ENCODE results near the gene ADGB.
A peak's percentile ranks its signal among the peaks of the same experiment; 100 is the strongest.

Gene ADGB

DNA sequence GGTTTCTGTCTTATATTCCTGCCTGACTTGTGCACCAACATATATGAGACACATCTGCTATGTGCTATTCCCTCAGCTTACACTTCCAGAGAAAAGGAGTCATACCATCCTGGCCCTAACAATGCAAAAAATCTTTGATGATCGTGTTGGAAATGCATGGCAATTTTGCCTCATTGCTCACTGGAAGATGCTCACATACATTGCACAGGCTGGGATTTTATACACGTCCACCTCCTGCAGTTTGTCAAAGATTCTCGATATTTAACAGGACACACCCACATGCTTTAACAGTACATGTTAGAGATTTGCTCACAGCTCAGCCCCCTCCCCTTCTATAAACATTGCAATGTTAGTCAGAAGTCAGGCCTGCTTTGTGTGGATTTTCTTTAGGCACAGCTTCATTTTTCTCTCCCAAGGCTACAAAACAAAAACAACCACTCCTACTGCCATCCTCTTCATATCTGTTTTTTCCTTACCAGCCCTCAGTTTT lies 66.1 kb downstream of the ADGB start:
- DNase-seq, result no peak
- Histone ChIP-seq H3K27ac (ENCODE audit: insufficient read depth, low read length, poor library complexity, severe bottlenecking) (no peak overlapping the region), H3K9me3 (ENCODE audit: control insufficient read depth, low read length) (no peaks in the 10 kb centered on the region), H3K36me3 (ENCODE audit: control insufficient read depth, insufficient read depth, low read length) (no peaks in the 10 kb centered on the region), H3K4me1 (ENCODE audit: control insufficient read depth, insufficient read depth, low read length, poor library complexity, severe bottlenecking) (no peaks in the 10 kb centered on the region), H3K27me3 (replicated peaks; ENCODE audit: control insufficient read depth, insufficient read depth, low read length, poor library complexity, severe bottlenecking) (no peaks in the 10 kb centered on the region), H3K4me3 (ENCODE audit: insufficient read depth, low read depth, low read length, poor library complexity, severe bottlenecking) (no peak overlapping the region)

GRCh38 chr6:146666909-146667308 lies 68.1 kb downstream of the ADGB start:
- Histone ChIP-seq H3K4me1 (ENCODE audit: control insufficient read depth, insufficient read depth, low read length, poor library complexity, severe bottlenecking) (no peaks in the 10 kb centered on the region), H3K4me3 (ENCODE audit: insufficient read depth, low read depth, low read length, poor library complexity, severe bottlenecking) (no peak overlapping the region), H3K27ac (ENCODE audit: insufficient read depth, low read length, poor library complexity, severe bottlenecking) (no peak overlapping the region), H3K27me3 (replicated peaks; ENCODE audit: control insufficient read depth, insufficient read depth, low read length, poor library complexity, severe bottlenecking) (no peaks in the 10 kb centered on the region), H3K36me3 (ENCODE audit: control insufficient read depth, insufficient read depth, low read length) (no peaks in the 10 kb centered on the region), H3K9me3 (ENCODE audit: control insufficient read depth, low read length) (no peaks in the 10 kb centered on the region)
- no peak for DNase-seq

GRCh38 chr6:146670161-146670560 lies 71.4 kb downstream of the ADGB start:
- no peak overlapping the region for H3K27ac ChIP-seq (ENCODE audit: insufficient read depth, low read length, poor library complexity, severe bottlenecking)
- DNase-seq, result no peak
- H3K4me1 ChIP-seq (ENCODE audit: control insufficient read depth, insufficient read depth, low read length, poor library complexity, severe bottlenecking), result no peaks in the 10 kb centered on the region
- no peak overlapping the region for H3K4me3 ChIP-seq (ENCODE audit: insufficient read depth, low read depth, low read length, poor library complexity, severe bottlenecking)
- no peaks in the 10 kb centered on the region for H3K27me3 ChIP-seq (replicated peaks; ENCODE audit: control insufficient read depth, insufficient read depth, low read length, poor library complexity, severe bottlenecking)
- H3K36me3 ChIP-seq (ENCODE audit: control insufficient read depth, insufficient read depth, low read length), result no peaks in the 10 kb centered on the region
- H3K9me3 ChIP-seq (ENCODE audit: control insufficient read depth, low read length), result no peaks in the 10 kb centered on the region

- Histone ChIP-seq H3K27ac (ENCODE audit: insufficient read depth, low read length, poor library complexity, severe bottlenecking) (no peak overlapping the region), H3K4me1 (ENCODE audit: control insufficient read depth, insufficient read depth, low read length, poor library complexity, severe bottlenecking) (no peaks in the 10 kb centered on the region), H3K27me3 (replicated peaks; ENCODE audit: control insufficient read depth, insufficient read depth, low read length, poor library complexity, severe bottlenecking) (no peaks in the 10 kb centered on the region), H3K4me3 (ENCODE audit: insufficient read depth, low read depth, low read length, poor library complexity, severe bottlenecking) (no peak overlapping the region), H3K9me3 (ENCODE audit: control insufficient read depth, low read length) (no peaks in the 10 kb centered on the region), H3K36me3 (ENCODE audit: control insufficient read depth, insufficient read depth, low read length) (no peaks in the 10 kb centered on the region)
- DNase-seq, result no peak
Measured at GRCh38 chr6:146673069-146673468, 74.3 kb downstream of the ADGB start.

DNA sequence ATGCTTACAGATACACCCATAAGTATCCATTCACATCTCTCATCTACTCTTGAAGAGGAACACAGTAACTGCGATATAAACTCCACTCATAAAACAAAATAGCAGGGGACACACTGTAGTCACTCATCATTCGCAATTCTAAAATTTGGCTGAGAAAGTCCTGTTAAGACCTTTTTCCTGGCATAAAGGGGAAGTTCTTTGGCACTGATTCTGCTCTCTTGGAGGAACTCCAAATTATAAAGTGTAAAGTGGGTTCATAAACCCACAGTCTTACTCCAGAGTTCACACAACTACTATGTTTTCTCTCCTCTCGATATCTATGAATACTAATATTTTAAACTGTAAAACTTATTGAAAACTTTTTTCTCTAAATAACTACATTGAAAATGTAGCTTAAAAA lies 80.6 kb downstream of the ADGB start:
- Histone ChIP-seq H3K4me1 (ENCODE audit: control insufficient read depth, insufficient read depth, low read length, poor library complexity, severe bottlenecking) (no peaks in the 10 kb centered on the region), H3K36me3 (ENCODE audit: control insufficient read depth, insufficient read depth, low read length) (no peaks in the 10 kb centered on the region), H3K9me3 (ENCODE audit: control insufficient read depth, low read length) (no peaks in the 10 kb centered on the region), H3K4me3 (ENCODE audit: insufficient read depth, low read depth, low read length, poor library complexity, severe bottlenecking) (no peak overlapping the region), H3K27me3 (replicated peaks; ENCODE audit: control insufficient read depth, insufficient read depth, low read length, poor library complexity, severe bottlenecking) (no peaks in the 10 kb centered on the region), H3K27ac (ENCODE audit: insufficient read depth, low read length, poor library complexity, severe bottlenecking) (no peak overlapping the region)
- DNase-seq, result no peak

GRCh38 chr6:146682919-146683318 lies 84.1 kb downstream of the ADGB start:
- H3K9me3 ChIP-seq (ENCODE audit: control insufficient read depth, low read length), result no peaks in the 10 kb centered on the region
- no peak overlapping the region for H3K27ac ChIP-seq (ENCODE audit: insufficient read depth, low read length, poor library complexity, severe bottlenecking)
- no peaks in the 10 kb centered on the region for H3K4me1 ChIP-seq (ENCODE audit: control insufficient read depth, insufficient read depth, low read length, poor library complexity, severe bottlenecking)
- H3K4me3 ChIP-seq (ENCODE audit: insufficient read depth, low read depth, low read length, poor library complexity, severe bottlenecking), result no peak overlapping the region
- H3K36me3 ChIP-seq (ENCODE audit: control insufficient read depth, insufficient read depth, low read length), result no peaks in the 10 kb centered on the region
- no peak for DNase-seq
- no peaks in the 10 kb centered on the region for H3K27me3 ChIP-seq (replicated peaks; ENCODE audit: control insufficient read depth, insufficient read depth, low read length, poor library complexity, severe bottlenecking)

GRCh38 chr6:146689806-146690205 lies 91.0 kb downstream of the ADGB start:
- Histone ChIP-seq H3K9me3 (ENCODE audit: control insufficient read depth, low read length) (no peaks in the 10 kb centered on the region), H3K4me3 (ENCODE audit: insufficient read depth, low read depth, low read length, poor library complexity, severe bottlenecking) (no peak overlapping the region), H3K36me3 (ENCODE audit: control insufficient read depth, insufficient read depth, low read length) (no peaks in the 10 kb centered on the region), H3K4me1 (ENCODE audit: control insufficient read depth, insufficient read depth, low read length, poor library complexity, severe bottlenecking) (no peaks in the 10 kb centered on the region), H3K27ac (ENCODE audit: insufficient read depth, low read length, poor library complexity, severe bottlenecking) (no peak overlapping the region), H3K27me3 (replicated peaks; ENCODE audit: control insufficient read depth, insufficient read depth, low read length, poor library complexity, severe bottlenecking) (no peaks in the 10 kb centered on the region)
- no peak for DNase-seq

GRCh38 chr6:146693342-146693741 lies 94.6 kb downstream of the ADGB start:
- Histone ChIP-seq H3K4me3 (ENCODE audit: insufficient read depth, low read depth, low read length, poor library complexity, severe bottlenecking) (no peak overlapping the region), H3K9me3 (ENCODE audit: control insufficient read depth, low read length) (no peaks in the 10 kb centered on the region), H3K4me1 (ENCODE audit: control insufficient read depth, insufficient read depth, low read length, poor library complexity, severe bottlenecking) (no peaks in the 10 kb centered on the region), H3K27ac (ENCODE audit: insufficient read depth, low read length, poor library complexity, severe bottlenecking) (no peak overlapping the region), H3K36me3 (ENCODE audit: control insufficient read depth, insufficient read depth, low read length) (no peaks in the 10 kb centered on the region), H3K27me3 (replicated peaks; ENCODE audit: control insufficient read depth, insufficient read depth, low read length, poor library complexity, severe bottlenecking) (no peaks in the 10 kb centered on the region)
- no peak for DNase-seq

GRCh38 chr6:146697921-146698320 lies 99.1 kb downstream of the ADGB start:
- DNase-seq, result no peak

DNA sequence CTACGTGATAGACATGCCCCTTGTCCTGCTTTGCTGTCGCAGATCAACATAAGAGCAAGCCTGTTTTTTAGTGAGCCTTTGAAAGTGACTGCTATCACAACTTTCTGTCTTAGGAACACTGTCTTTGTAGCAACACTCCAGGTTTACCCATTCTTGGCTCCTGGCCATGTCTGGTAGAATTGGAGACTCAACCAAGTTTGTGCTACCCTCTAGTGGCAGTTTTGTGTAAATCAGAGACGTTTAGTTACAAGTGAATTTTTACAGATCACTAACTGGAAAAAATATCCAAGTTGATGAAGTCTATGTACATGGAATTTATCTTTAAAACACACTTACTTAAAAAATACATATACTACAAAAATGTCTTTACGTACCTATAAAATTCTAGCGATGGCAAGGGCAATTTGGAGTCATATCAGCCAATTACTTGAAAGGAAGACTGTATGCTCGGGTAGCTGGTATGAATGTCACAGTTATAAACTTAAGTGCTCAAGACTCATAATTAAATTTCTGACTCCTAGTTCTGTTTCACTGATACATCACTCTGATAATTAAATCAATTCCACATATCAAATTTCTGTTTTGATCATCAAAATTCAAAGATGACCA lies 101.4 kb downstream of the ADGB start:
- no peak overlapping the region for H3K27ac ChIP-seq (ENCODE audit: insufficient read depth, low read length, poor library complexity, severe bottlenecking)
- peak in 1 of 3 donors; percentile 12 for DNase-seq
- no peaks in the 10 kb centered on the region for H3K36me3 ChIP-seq (ENCODE audit: control insufficient read depth, insufficient read depth, low read length)
- H3K4me1 ChIP-seq (ENCODE audit: control insufficient read depth, insufficient read depth, low read length, poor library complexity, severe bottlenecking), result no peaks in the 10 kb centered on the region
- no peaks in the 10 kb centered on the region for H3K9me3 ChIP-seq (ENCODE audit: control insufficient read depth, low read length)
- H3K4me3 ChIP-seq (ENCODE audit: insufficient read depth, low read depth, low read length, poor library complexity, severe bottlenecking), result no peak overlapping the region
- H3K27me3 ChIP-seq (replicated peaks; ENCODE audit: control insufficient read depth, insufficient read depth, low read length, poor library complexity, severe bottlenecking), result no peaks in the 10 kb centered on the region

More at GRCh38 chr6:146697921-146698320, 99.1 kb downstream of the ADGB start:
- H3K9me3 ChIP-seq (ENCODE audit: control insufficient read depth, low read length), result no peaks in the 10 kb centered on the region
- no peaks in the 10 kb centered on the region for H3K4me1 ChIP-seq (ENCODE audit: control insufficient read depth, insufficient read depth, low read length, poor library complexity, severe bottlenecking)
- H3K36me3 ChIP-seq (ENCODE audit: control insufficient read depth, insufficient read depth, low read length), result no peaks in the 10 kb centered on the region
- no peak overlapping the region for H3K4me3 ChIP-seq (ENCODE audit: insufficient read depth, low read depth, low read length, poor library complexity, severe bottlenecking)
- H3K27me3 ChIP-seq (replicated peaks; ENCODE audit: control insufficient read depth, insufficient read depth, low read length, poor library complexity, severe bottlenecking), result no peaks in the 10 kb centered on the region
- no peak overlapping the region for H3K27ac ChIP-seq (ENCODE audit: insufficient read depth, low read length, poor library complexity, severe bottlenecking)
